HG03175 (cell line): Measurements from ENCODE around the gene ZNF445.
A peak's percentile ranks its signal among the peaks of the same experiment; 100 is the strongest.
"Not testable (repeated sequence)": the region's sequence is repeated elsewhere in the genome, so short reads cannot be mapped to it uniquely, and the experiment has no call there.

Experiments used
- ATAC-seq: cut with Tn5 transposase; IDR thresholded peaks from one replicate; pipeline ENCODE4 v1.9.1; 2021; ENCODE audit warnings: mild to moderate bottlenecking, moderate library complexity; ENCODE audit not compliant: unreplicated experiment

The ZNF445 gene

GRCh38 chr3:44476963-44477311, 533 bp downstream of the ZNF445 start:
- ATAC-seq, result no peak

DNA sequence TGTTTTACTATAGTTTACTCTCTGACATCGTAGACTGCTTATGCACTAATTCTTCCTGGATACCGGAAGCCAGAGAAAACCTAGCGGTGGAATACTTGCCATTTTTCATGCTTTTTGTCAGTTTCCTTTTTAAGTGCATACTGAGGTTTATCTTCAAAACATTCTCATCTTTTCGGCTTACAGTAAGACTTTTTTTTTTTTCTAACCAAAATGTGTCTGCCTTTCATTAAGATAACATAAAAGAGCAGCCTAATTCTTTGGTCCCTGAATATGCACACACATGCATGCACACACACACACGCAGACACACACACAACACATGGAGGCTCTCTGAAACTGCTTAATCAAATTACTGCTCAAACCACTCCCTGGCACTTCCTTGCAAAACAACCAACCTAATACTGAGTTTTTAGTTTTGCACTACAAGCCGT, 1.3 kb downstream of the ZNF445 start:
- no peak for ATAC-seq

DNA sequence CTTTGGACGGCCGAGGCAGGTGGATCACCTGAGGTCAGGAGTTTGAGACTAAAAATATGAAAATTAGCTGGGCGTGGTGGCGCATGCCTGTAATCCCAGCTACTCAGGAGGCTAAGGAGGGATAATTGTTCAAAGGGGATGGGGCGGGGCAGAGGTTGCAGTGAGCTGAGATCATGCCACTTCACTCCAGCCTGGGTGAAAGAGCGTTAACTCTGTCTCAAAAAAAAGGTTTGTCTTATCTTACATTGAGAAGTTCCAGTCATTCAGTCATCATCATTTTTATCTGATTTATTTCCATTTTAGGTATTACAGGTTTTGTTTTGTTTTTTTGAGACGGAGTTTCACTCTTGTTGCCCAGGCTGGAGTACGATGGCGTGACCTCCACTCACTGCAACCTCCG, 2.6 kb downstream of the ZNF445 start:
- ATAC-seq, result not testable (repeated sequence)

DNA sequence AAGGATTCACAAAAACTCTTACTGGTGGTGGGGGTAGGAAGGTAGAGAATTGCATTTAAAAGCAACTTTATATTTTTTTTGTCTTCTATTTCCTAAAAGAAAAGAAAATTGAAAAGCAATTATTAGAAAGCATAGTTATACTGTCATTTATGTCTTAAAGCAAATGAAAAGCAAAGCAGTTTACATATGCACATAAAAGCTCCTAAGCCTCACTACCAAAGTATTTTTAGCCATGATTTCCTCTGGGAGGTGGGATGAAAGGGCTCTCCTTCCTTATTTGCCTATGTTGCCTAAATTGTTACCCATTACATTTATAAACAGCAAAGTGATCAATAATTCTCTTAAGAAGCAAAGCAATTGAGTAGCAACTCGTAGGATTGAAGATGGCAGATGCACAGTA, 7.0 kb downstream of the ZNF445 start:
- no peak for ATAC-seq

DNA sequence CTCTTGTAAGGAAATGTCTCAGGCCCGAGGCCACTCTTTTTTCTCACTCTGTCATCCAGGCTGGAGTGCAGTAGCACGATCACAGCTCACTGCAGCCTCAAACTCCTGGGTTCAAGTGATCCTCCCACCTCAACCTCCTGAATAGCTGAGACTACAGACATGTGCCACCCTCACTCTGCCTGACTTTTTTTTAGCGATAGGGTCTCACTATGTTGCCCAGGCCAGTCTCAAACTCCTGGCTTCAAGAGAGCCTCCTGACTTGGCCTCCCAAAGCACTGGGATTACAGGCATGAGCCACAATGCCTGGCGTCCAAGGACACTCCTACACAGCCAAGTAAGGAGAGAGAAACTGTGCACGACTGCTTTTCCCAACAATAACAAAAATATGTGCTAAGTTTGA, 7.6 kb downstream of the ZNF445 start:
- no peak for ATAC-seq

- ATAC-seq, result no peak
Measured at GRCh38 chr3:44468572-44469520, 8.6 kb downstream of the ZNF445 start.

GRCh38 chr3:44468099-44468537, 9.4 kb downstream of the ZNF445 start:
- not testable (repeated sequence) for ATAC-seq

GRCh38 chr3:44467241-44467640, 10.2 kb downstream of the ZNF445 start:
- ATAC-seq, result no peak

GRCh38 chr3:44464920-44465319, 12.6 kb downstream of the ZNF445 start:
- ATAC-seq, result not testable (repeated sequence)

- no peak for ATAC-seq
Measured at GRCh38 chr3:44464509-44464908, 13.0 kb downstream of the ZNF445 start.

DNA sequence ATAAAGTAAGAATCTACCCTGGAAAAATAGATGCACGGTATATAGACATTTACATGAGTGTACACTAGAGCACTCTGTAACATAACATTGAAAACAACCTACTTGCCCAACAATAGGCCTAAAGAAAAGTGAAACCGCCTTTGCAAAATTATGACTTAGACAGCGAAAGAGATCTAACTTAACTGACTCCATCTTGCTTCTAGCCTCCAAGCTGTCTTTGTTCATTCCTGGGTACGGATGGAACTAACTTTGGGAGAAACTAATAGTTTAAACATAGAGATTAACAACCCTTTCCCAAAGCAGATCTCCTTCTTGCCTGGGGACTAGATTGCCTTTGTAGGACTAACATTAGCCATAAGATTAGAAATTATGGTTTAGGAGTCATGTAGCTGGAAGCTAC, 17.4 kb downstream of the ZNF445 start:
- not testable (repeated sequence) for ATAC-seq

DNA sequence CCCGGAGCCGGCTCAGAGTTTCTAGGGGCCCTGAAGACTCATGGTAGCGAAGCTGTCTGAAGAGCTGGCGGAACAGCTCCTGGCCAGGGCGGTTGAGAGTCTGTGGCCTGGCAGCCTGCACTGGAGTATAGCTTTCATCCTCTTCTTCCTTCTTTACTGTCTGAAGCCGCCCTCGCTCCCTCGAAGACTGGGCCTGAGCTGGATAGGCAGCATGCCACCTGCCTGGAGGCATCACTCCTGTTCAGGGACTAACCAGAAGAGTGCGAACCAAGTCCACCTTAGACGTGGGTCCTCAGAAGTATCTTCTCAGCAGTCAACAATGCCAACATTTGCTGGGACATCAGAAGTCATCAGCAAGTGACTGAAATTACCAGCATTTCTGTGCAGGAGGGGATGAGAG, 22.2 kb downstream of the ZNF445 start:
- no peak for ATAC-seq

DNA sequence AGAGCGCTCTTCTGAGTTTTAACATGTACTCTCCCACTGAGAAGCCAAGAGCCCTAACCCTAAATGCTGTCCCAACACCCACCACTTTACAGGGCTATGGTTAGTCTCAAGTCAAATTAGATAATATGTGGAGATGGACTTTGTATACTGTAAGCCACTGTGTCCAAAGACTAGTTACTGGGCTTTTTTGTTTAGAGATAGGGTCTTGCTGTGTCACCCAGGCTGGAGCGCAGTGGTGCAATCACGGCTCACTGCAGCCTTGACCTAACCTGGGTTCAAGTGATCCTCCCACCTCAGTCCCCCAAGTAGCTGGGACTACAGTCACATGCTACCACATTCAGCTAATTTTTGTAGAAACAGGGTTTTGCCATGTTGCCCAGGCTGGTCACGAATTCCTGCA, 23.2 kb downstream of the ZNF445 start:
- ATAC-seq, result no peak

DNA sequence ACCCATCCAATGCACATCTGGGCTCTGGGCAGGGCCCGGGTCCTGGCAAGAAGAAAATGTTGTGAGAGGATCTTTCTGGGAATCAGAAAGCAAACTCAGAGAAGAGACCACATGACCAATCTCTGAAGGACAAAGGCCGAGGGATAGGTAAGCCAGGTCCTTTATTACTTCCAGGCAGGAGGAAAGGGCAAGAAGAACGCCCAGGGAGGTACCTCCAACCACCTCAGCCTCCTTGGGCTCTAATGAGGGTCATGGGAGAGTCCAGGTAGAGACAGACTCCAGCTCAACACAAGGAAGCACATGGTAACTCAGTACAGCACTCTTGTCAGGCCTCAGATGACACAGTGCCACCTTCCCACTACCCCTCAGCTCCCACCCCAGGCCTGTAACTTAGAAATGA, 26.0 kb downstream of the ZNF445 start:
- no peak for ATAC-seq

GRCh38 chr3:44446929-44447328, 30.5 kb downstream of the ZNF445 start:
- no peak for ATAC-seq

GRCh38 chr3:44445786-44446185, 31.7 kb downstream of the ZNF445 start:
- ATAC-seq, result no peak

DNA sequence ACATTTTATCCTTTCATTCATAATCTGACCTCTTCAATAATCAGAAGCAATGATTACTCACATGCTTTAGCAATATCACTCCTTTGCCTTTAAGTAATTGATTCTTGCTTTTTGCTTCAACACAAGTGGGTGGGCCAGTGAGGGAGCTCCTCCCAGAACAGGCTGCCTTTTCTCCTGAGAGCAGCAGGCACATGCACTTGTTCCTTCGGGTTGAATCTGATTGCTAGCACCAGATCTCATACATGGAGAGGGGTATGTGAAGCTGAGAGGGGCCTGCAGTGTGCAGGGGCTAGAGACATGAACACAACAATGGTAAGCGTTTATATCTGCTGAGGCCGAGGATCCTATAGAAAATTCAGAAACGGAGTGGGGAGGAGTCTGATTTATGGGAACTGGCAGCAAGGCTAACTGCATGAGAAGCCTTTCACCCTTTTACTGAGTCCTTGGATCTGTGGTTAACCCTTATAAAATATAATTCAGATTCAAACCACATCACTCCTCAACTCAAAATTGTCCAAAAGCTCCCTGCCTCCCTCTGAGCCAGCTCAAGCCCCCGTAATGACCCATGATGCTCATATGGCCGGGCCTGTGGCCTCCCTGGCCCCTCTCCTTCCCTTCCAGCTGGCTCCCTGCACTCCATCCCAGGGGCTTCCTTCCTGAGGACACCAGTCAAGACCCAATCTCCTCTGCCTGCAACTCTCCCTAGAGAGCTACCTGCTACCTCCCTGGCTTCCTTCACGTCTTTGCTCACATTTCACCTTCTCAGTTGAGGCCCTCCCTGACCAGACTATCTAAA, 32.4 kb downstream of the ZNF445 start:
- no peak for ATAC-seq

DNA sequence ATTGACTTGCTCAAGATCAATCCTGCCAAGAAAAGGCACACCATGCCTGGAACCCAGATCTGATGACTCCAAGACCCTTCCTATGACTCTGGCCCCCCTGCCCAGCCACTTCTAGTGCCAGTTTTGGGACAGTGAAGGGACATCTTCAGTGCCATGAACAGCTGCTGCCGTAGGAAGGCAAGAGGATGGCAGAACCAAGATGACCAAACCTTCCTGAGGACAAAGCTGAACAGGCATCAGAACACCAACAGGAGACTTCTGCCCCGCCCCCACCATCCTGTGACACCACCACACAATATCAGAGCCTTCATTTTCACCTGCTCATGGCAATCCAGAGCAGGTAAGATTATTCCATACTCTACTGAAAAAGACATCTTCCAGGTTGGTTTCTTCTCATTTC, 33.0 kb downstream of the ZNF445 start:
- ATAC-seq, result no peak

DNA sequence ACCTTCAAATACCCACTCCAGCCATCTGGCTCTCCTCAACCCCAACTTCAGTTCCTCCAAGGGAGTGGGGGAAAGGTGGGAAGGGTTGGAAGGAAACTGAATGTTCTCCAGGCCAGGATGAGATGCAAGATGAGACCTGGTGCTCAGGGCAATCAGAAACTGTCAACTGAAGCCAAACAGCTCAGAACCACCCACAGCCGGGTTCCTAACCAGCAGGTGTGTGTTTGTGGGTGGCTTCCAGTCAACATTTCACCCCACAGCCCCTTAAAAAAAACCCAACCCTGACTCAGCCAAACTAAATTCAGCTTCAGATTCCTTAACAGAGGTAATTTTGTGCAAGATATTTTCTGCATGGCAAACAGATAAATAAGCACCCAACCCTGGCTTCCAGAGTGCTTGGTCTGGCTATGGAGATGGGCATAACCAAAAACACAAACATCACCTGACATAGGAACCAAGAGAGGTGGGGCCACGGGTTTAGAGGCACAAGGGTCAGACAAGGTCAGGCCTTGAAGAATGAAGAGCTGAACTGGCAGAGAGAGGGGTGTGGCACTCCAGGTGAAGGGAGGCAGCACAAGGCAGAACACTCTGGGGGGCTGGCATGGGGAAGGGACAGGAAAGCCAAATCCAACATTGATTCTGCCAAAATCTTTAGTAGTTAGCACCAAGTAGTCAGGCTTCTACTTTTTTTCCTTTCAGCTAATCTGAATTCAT, 34.7 kb downstream of the ZNF445 start:
- no peak for ATAC-seq

DNA sequence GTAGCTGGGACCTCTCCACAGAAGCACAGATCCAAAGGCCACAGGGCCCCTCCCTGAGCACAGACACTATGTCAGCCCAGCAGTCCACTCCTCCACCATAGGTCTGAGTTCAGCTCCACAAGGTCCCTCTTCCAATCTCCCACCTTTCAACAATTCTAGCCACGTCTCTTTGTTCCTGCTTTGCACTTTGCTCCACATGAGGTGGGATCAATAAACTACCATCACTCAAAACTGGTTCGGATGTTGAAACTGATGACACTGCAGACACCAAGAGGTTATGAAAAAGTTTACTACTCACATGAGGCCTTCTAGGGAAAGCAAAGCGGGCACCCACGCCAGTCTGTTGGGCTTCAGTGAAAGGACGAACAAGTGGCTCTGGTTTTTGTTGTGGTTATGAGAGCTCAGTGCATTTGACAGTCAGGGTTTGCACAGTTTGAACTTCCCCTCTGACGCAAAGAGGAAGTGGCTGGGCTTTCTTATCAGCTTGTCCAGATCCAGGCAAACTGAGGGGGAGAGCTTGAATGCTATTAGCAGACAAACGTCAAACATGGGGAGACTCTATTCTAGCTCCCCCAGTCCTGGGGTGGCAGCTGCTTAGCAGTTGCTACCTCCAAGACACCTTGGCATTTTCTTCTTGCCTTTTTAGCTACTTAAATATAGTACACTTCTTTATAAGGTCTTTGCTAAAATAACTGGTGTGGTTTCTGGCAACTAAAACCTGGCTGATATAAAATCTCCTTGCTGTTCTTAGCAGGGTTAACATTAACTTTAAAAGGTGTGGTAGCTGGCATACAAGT, 37.8 kb downstream of the ZNF445 start:
- ATAC-seq, result peak; percentile 95
